ENCODE results near the gene TTLL5.

The TTLL5 gene

GRCh38 chr14:75825147-75825592, 164.1 kb downstream of the TTLL5 start:
- H3K27me3 ChIP-seq (ENCODE audit: control insufficient read depth, insufficient read depth, low read length) = no peaks in the 10 kb centered on the region
- no peaks in the 10 kb centered on the region for H3K4me1 ChIP-seq (ENCODE audit: control insufficient read depth, low read depth, low read length)
- no peak overlapping the region for H3K27ac ChIP-seq (ENCODE audit: low read length)
- H3K36me3 ChIP-seq (ENCODE audit: control insufficient read depth, low read depth, low read length) = peaks cover 10% of the 10 kb centered on the region
- H3K9ac ChIP-seq (ENCODE audit: low read length) = no peak overlapping the region
- H3K9me3 ChIP-seq (ENCODE audit: control insufficient read depth, low read depth, low read length) = no peaks in the 10 kb centered on the region
- no peak overlapping the region for H3K4me3 ChIP-seq (ENCODE audit: low read length)

- Histone ChIP-seq H3K4me1 (ENCODE audit: control insufficient read depth, low read depth, low read length) (no peaks in the 10 kb centered on the region), H3K36me3 (ENCODE audit: control insufficient read depth, low read depth, low read length) (no peaks in the 10 kb centered on the region), H3K27me3 (ENCODE audit: control insufficient read depth, insufficient read depth, low read length) (no peaks in the 10 kb centered on the region), H3K4me3 (ENCODE audit: low read length) (no peak overlapping the region), H3K9ac (ENCODE audit: low read length) (no peak overlapping the region), H3K27ac (ENCODE audit: low read length) (no peak overlapping the region), H3K9me3 (ENCODE audit: control insufficient read depth, low read depth, low read length) (no peaks in the 10 kb centered on the region)
These were observed 165.6 kb downstream of the TTLL5 start for GRCh38 chr14:75826599-75826998.

GRCh38 chr14:75827331-75827730, 166.3 kb downstream of the TTLL5 start:
- H3K9ac ChIP-seq (ENCODE audit: low read length) = no peak overlapping the region
- H3K36me3 ChIP-seq (ENCODE audit: control insufficient read depth, low read depth, low read length) = no peaks in the 10 kb centered on the region
- H3K4me3 ChIP-seq (ENCODE audit: low read length) = no peak overlapping the region
- no peaks in the 10 kb centered on the region for H3K9me3 ChIP-seq (ENCODE audit: control insufficient read depth, low read depth, low read length)
- no peaks in the 10 kb centered on the region for H3K27me3 ChIP-seq (ENCODE audit: control insufficient read depth, insufficient read depth, low read length)
- no peak overlapping the region for H3K27ac ChIP-seq (ENCODE audit: low read length)
- no peaks in the 10 kb centered on the region for H3K4me1 ChIP-seq (ENCODE audit: control insufficient read depth, low read depth, low read length)

- no peak overlapping the region for H3K9ac ChIP-seq (ENCODE audit: low read length)
- H3K4me3 ChIP-seq (ENCODE audit: low read length) = no peak overlapping the region
- no peaks in the 10 kb centered on the region for H3K27me3 ChIP-seq (ENCODE audit: control insufficient read depth, insufficient read depth, low read length)
- no peak overlapping the region for H3K27ac ChIP-seq (ENCODE audit: low read length)
- no peaks in the 10 kb centered on the region for H3K36me3 ChIP-seq (ENCODE audit: control insufficient read depth, low read depth, low read length)
- H3K9me3 ChIP-seq (ENCODE audit: control insufficient read depth, low read depth, low read length) = no peaks in the 10 kb centered on the region
- H3K4me1 ChIP-seq (ENCODE audit: control insufficient read depth, low read depth, low read length) = no peaks in the 10 kb centered on the region
These were observed 168.3 kb downstream of the TTLL5 start for GRCh38 chr14:75829316-75829715.

- Histone ChIP-seq H3K4me1 (ENCODE audit: control insufficient read depth, low read depth, low read length) (no peaks in the 10 kb centered on the region), H3K4me3 (ENCODE audit: low read length) (no peak overlapping the region), H3K36me3 (ENCODE audit: control insufficient read depth, low read depth, low read length) (no peaks in the 10 kb centered on the region), H3K9ac (ENCODE audit: low read length) (no peak overlapping the region), H3K9me3 (ENCODE audit: control insufficient read depth, low read depth, low read length) (no peaks in the 10 kb centered on the region), H3K27me3 (ENCODE audit: control insufficient read depth, insufficient read depth, low read length) (no peaks in the 10 kb centered on the region), H3K27ac (ENCODE audit: low read length) (no peak overlapping the region)
These were observed 170.4 kb downstream of the TTLL5 start for GRCh38 chr14:75831455-75831854.

GRCh38 chr14:75831952-75832351, 170.9 kb downstream of the TTLL5 start:
- Histone ChIP-seq H3K9ac (ENCODE audit: low read length) (no peak overlapping the region), H3K36me3 (ENCODE audit: control insufficient read depth, low read depth, low read length) (no peaks in the 10 kb centered on the region)

GRCh38 chr14:75832621-75833297, 171.7 kb downstream of the TTLL5 start:
- Histone ChIP-seq H3K27me3 (ENCODE audit: control insufficient read depth, insufficient read depth, low read length) (no peaks in the 10 kb centered on the region), H3K4me1 (ENCODE audit: control insufficient read depth, low read depth, low read length) (no peaks in the 10 kb centered on the region), H3K4me3 (ENCODE audit: low read length) (no peak overlapping the region), H3K36me3 (ENCODE audit: control insufficient read depth, low read depth, low read length) (no peaks in the 10 kb centered on the region), H3K9me3 (ENCODE audit: control insufficient read depth, low read depth, low read length) (no peaks in the 10 kb centered on the region), H3K9ac (ENCODE audit: low read length) (no peak overlapping the region), H3K27ac (ENCODE audit: low read length) (no peak overlapping the region)

More at GRCh38 chr14:75831952-75832351, 170.9 kb downstream of the TTLL5 start:
- no peaks in the 10 kb centered on the region for H3K27me3 ChIP-seq (ENCODE audit: control insufficient read depth, insufficient read depth, low read length)
- H3K27ac ChIP-seq (ENCODE audit: low read length) = no peak overlapping the region
- H3K9me3 ChIP-seq (ENCODE audit: control insufficient read depth, low read depth, low read length) = no peaks in the 10 kb centered on the region
- H3K4me3 ChIP-seq (ENCODE audit: low read length) = no peak overlapping the region
- no peaks in the 10 kb centered on the region for H3K4me1 ChIP-seq (ENCODE audit: control insufficient read depth, low read depth, low read length)

GRCh38 chr14:75833326-75834020, 172.4 kb downstream of the TTLL5 start:
- H3K36me3 ChIP-seq (ENCODE audit: control insufficient read depth, low read depth, low read length) = no peaks in the 10 kb centered on the region

GRCh38 chr14:75835156-75835725, 174.2 kb downstream of the TTLL5 start:
- Histone ChIP-seq H3K36me3 (ENCODE audit: control insufficient read depth, low read depth, low read length) (no peaks in the 10 kb centered on the region), H3K9ac (ENCODE audit: low read length) (no peak overlapping the region), H3K27me3 (ENCODE audit: control insufficient read depth, insufficient read depth, low read length) (no peaks in the 10 kb centered on the region), H3K4me1 (ENCODE audit: control insufficient read depth, low read depth, low read length) (no peaks in the 10 kb centered on the region), H3K4me3 (ENCODE audit: low read length) (no peak overlapping the region), H3K27ac (ENCODE audit: low read length) (no peak overlapping the region), H3K9me3 (ENCODE audit: control insufficient read depth, low read depth, low read length) (no peaks in the 10 kb centered on the region)

More at GRCh38 chr14:75833326-75834020, 172.4 kb downstream of the TTLL5 start:
- Histone ChIP-seq H3K9me3 (ENCODE audit: control insufficient read depth, low read depth, low read length) (no peaks in the 10 kb centered on the region), H3K4me1 (ENCODE audit: control insufficient read depth, low read depth, low read length) (no peaks in the 10 kb centered on the region), H3K27me3 (ENCODE audit: control insufficient read depth, insufficient read depth, low read length) (no peaks in the 10 kb centered on the region), H3K27ac (ENCODE audit: low read length) (no peak overlapping the region), H3K4me3 (ENCODE audit: low read length) (no peak overlapping the region), H3K9ac (ENCODE audit: low read length) (no peak overlapping the region)

GRCh38 chr14:75835737-75836136, 174.7 kb downstream of the TTLL5 start:
- H3K27me3 ChIP-seq (ENCODE audit: control insufficient read depth, insufficient read depth, low read length) = no peaks in the 10 kb centered on the region
- H3K9me3 ChIP-seq (ENCODE audit: control insufficient read depth, low read depth, low read length) = no peaks in the 10 kb centered on the region
- H3K27ac ChIP-seq (ENCODE audit: low read length) = no peak overlapping the region
- no peaks in the 10 kb centered on the region for H3K36me3 ChIP-seq (ENCODE audit: control insufficient read depth, low read depth, low read length)
- H3K4me3 ChIP-seq (ENCODE audit: low read length) = no peak overlapping the region
- H3K9ac ChIP-seq (ENCODE audit: low read length) = no peak overlapping the region
- peaks cover 2% of the 10 kb centered on the region for H3K4me1 ChIP-seq (ENCODE audit: control insufficient read depth, low read depth, low read length)

GRCh38 chr14:75837151-75837787, 176.2 kb downstream of the TTLL5 start:
- Histone ChIP-seq H3K27ac (ENCODE audit: low read length) (no peak overlapping the region), H3K9ac (ENCODE audit: low read length) (no peak overlapping the region), H3K4me3 (ENCODE audit: low read length) (no peak overlapping the region), H3K9me3 (ENCODE audit: control insufficient read depth, low read depth, low read length) (no peaks in the 10 kb centered on the region), H3K27me3 (ENCODE audit: control insufficient read depth, insufficient read depth, low read length) (no peaks in the 10 kb centered on the region), H3K4me1 (ENCODE audit: control insufficient read depth, low read depth, low read length) (peaks cover 8% of the 10 kb centered on the region), H3K36me3 (ENCODE audit: control insufficient read depth, low read depth, low read length) (no peaks in the 10 kb centered on the region)

Data from iPS-18a (cell line).